Vagina (tissue), 2 donors: ENCODE data around the gene STK24. TPM values are rescaled to one million over a fixed set of nuclear protein-coding genes. Genes with fewer than 3 reads are reported as not detected.

Experiments used
- DNase-seq, 2 donors: peaks; one replicate each; pipeline ENCODE4 v3.0.0-alpha.2; 2017; ENCODE audit errors: extremely low spot score in 2 of 2
- H3K27ac ChIP-seq: fragments of 200-600 bp; sonication (generic); one replicate; pipeline ENCODE4 v1.5.1; 2019
- H3K27me3 ChIP-seq: fragments of 200-600 bp; sonication (generic); one replicate; pipeline ENCODE4 v1.5.1; 2019
- H3K36me3 ChIP-seq, 2 donors: fragments of 200-600 bp; sonication (generic); one replicate each; pipeline ENCODE4 v1.5.1; 2017 to 2019
- H3K4me1 ChIP-seq: fragments of 200-600 bp; sonication (generic); one replicate; pipeline ENCODE4 v1.5.1; 2019
- H3K4me3 ChIP-seq, 2 donors: fragments of 200-600 bp; sonication (generic); 1 replicate in 1 of 2; 2 replicates in 1 of 2; pipeline ENCODE4 v1.5.1; 2016 to 2019
- H3K9me3 ChIP-seq: fragments of 200-600 bp; sonication (generic); one replicate; pipeline ENCODE4 v1.5.1; 2019
- POLR2A ChIP-seq, 2 donors: fragments of 450-650 bp; IDR thresholded peaks; one replicate each; pipeline ENCODE4 v1.6.1; 2017; ENCODE audit warnings: antibody characterized with exemption in 2 of 2, mild to moderate bottlenecking in 2 of 2, moderate library complexity in 2 of 2
- POLR2AphosphoS5 ChIP-seq, 2 donors: sonication (generic); formaldehyde crosslinking; IDR thresholded peaks; one replicate each; pipeline ENCODE4 v1.9.0; 2017; ENCODE audit warnings: antibody characterized with exemption in 2 of 2, mild to moderate bottlenecking in 2 of 2, low read depth in 1 of 2; ENCODE audit not compliant: insufficient read depth in 1 of 2
- intact Hi-C: fragments of 100-400 bp; cut with DNase I; formaldehyde crosslinking; loops from one replicate; pipeline ENCODE4 v1.15.1; 2023
- total RNA-seq: library from RNA; depleted of rRNA; stranded (reverse); fragments of >200 nt; gene quantifications from one replicate; pipeline ENCODE4 v1.2.3, GENCODE V29; 2016
- TF ChIP-seq, protein P1 (sequence below), 3 experiments: fragments of 450-650 bp in 2 of 3; fragments of 200-600 bp in 1 of 3; sonication (generic) in 1 of 3; IDR thresholded peaks; one replicate each; pipeline ENCODE4 v1.5.1; 2017 to 2019; ENCODE audit warnings: antibody characterized with exemption in 3 of 3, mild to moderate bottlenecking in 2 of 3, moderate library complexity in 2 of 3

STK24 gene
- total RNA-seq, 1 donor from 2014 or later: 82.5 TPM

DNA sequence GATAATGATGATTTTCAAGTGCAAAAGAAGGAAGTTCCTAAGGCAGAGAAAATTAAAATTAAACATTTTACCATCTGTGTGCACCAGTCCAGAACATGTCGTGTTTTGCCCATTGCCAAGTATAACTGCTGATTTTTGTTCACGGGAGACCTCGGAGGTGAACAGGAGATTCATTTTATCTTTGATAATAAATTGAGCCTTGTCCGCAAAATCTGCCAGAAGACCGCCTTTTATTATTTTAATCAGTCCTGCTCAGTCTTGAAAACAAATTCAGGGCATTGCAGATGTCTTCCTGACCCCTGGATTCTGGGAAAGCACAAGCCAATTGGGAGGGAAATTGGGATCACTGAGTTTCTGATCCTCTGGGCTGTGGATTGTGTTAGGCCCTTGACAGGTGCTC lies 165.9 kb downstream of the STK24 start:
- DNase-seq: no peak
- Histone ChIP-seq H3K9me3 (no peaks in the 10 kb centered on the region), H3K27me3 (no peaks in the 10 kb centered on the region), H3K4me3 (no peak overlapping the region), H3K36me3 (no peaks in the 10 kb centered on the region), H3K27ac (no peak overlapping the region), H3K4me1 (no peaks in the 10 kb centered on the region)
- intact Hi-C loops: no loop called here
- no peak for TF ChIP-seq POLR2AphosphoS5 (IDR thresholded peaks at IDR 0.05; ENCODE audit: insufficient read depth in 1 of 2, low read depth in 1 of 2)
- TF ChIP-seq, protein P1, sequence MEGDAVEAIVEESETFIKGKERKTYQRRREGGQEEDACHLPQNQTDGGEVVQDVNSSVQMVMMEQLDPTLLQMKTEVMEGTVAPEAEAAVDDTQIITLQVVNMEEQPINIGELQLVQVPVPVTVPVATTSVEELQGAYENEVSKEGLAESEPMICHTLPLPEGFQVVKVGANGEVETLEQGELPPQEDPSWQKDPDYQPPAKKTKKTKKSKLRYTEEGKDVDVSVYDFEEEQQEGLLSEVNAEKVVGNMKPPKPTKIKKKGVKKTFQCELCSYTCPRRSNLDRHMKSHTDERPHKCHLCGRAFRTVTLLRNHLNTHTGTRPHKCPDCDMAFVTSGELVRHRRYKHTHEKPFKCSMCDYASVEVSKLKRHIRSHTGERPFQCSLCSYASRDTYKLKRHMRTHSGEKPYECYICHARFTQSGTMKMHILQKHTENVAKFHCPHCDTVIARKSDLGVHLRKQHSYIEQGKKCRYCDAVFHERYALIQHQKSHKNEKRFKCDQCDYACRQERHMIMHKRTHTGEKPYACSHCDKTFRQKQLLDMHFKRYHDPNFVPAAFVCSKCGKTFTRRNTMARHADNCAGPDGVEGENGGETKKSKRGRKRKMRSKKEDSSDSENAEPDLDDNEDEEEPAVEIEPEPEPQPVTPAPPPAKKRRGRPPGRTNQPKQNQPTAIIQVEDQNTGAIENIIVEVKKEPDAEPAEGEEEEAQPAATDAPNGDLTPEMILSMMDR (IDR thresholded peaks at IDR 0.05): no peak
- no peak for TF ChIP-seq POLR2A (IDR thresholded peaks at IDR 0.05)

DNA sequence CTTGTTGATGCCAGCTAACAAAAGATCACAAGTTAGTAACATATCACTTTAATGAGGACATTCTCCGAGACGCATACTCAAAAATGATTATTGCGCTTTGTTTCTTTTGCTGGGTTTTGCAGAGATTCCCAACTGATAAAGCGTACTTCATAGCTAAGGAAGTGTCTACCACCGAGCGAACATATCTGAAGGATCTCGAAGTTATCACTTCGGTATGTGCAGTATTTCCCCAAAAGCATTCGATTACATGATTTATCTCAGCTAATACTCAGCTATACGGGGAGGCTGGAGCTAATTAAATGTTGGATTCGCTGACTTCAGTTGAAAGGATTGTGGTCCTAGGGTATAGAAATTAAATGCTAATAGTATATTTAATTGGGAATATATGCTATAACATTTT lies 166.3 kb downstream of the STK24 start:
- no peak for DNase-seq
- no peak for TF ChIP-seq POLR2A (IDR thresholded peaks at IDR 0.05)
- TF ChIP-seq, protein P1 (IDR thresholded peaks at IDR 0.05): no peak
- no peak for TF ChIP-seq POLR2AphosphoS5 (IDR thresholded peaks at IDR 0.05; ENCODE audit: insufficient read depth in 1 of 2, low read depth in 1 of 2)
- intact Hi-C loops: no loop called here
- Histone ChIP-seq H3K4me1 (no peaks in the 10 kb centered on the region), H3K9me3 (no peaks in the 10 kb centered on the region), H3K36me3 (no peaks in the 10 kb centered on the region), H3K27me3 (no peaks in the 10 kb centered on the region), H3K27ac (no peak overlapping the region), H3K4me3 (no peak overlapping the region)

DNA sequence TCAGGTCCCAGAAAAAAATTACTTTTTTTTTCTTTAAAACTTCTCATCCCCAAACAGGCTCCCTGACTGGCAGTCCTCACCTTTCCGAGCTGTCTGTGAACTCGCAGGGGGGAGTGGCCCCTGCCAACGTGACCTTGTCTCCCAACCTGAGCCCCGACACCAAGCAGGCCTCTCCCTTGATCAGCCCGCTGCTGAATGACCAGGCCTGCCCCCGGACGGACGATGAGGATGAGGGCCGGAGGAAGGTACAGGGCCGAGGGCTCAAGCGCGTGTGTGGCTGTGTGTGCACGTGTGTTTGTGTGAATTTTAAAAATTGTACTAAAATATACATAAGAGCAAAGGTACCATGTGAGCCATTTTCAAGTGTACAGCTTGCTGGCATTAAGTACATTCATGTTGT lies 167.6 kb downstream of the STK24 start:
- H3K4me1 ChIP-seq: no peaks in the 10 kb centered on the region
- H3K27ac ChIP-seq: no peak overlapping the region
- no peaks in the 10 kb centered on the region for H3K36me3 ChIP-seq
- H3K27me3 ChIP-seq: no peaks in the 10 kb centered on the region
- TF ChIP-seq, protein P1 (IDR thresholded peaks at IDR 0.05): no peak
- no peak for TF ChIP-seq POLR2AphosphoS5 (IDR thresholded peaks at IDR 0.05; ENCODE audit: insufficient read depth in 1 of 2, low read depth in 1 of 2)
- intact Hi-C loops: no loop called here
- no peak for DNase-seq
- H3K4me3 ChIP-seq: no peak overlapping the region
- H3K9me3 ChIP-seq: no peaks in the 10 kb centered on the region

DNA sequence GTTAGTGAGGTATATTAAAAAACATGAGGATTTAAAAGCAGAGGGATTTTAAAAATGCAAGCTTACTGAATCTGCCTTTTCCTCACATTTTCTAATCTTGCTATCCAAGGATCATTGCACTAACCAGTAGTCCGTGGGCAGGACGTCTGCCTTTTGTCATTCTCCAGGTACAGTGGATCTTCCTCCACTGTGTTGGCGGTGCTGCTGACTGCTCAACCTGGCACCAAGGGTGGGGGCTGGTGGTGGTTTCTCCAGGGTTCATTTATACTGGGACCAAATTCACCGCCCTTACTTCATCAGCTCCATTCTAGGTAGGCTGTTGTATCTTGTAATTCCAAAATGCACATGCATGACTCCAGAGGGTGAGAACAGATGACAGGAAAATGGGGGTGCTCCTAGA lies 169.3 kb downstream of the STK24 start:
- Histone ChIP-seq H3K4me3 (no peak overlapping the region), H3K9me3 (no peaks in the 10 kb centered on the region), H3K27ac (no peak overlapping the region), H3K4me1 (no peaks in the 10 kb centered on the region), H3K27me3 (no peaks in the 10 kb centered on the region), H3K36me3 (no peaks in the 10 kb centered on the region)
- no peak for DNase-seq
- no peak for TF ChIP-seq POLR2AphosphoS5 (IDR thresholded peaks at IDR 0.05; ENCODE audit: insufficient read depth in 1 of 2, low read depth in 1 of 2)
- TF ChIP-seq POLR2A (IDR thresholded peaks at IDR 0.05): no peak
- TF ChIP-seq, protein P1 (IDR thresholded peaks at IDR 0.05): no peak
- intact Hi-C loops: no loop called here

DNA sequence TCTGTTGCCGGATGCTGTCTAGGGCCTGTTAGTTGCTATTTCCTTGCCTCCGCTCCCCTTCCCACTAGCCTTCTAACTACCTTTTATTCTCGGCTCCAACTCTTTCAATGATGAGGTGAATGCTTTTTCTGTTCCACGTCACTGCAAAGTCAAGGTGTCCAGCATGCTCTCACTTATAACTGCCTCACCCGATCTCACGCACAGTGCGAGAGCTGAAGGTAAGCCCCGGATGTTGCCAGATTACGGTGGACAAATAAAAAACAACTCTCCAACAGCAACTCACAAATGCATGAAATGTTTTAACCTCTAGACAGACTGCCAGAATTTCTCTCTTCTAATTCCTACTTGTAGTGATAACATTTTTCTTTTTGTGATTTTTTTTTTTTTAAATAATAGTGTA lies 169.9 kb downstream of the STK24 start:
- Histone ChIP-seq H3K9me3 (no peaks in the 10 kb centered on the region), H3K4me1 (no peaks in the 10 kb centered on the region), H3K36me3 (no peaks in the 10 kb centered on the region), H3K4me3 (no peak overlapping the region), H3K27me3 (no peaks in the 10 kb centered on the region), H3K27ac (no peak overlapping the region)
- intact Hi-C loops: no loop called here
- TF ChIP-seq POLR2AphosphoS5 (IDR thresholded peaks at IDR 0.05; ENCODE audit: insufficient read depth in 1 of 2, low read depth in 1 of 2) (no peak), POLR2A (IDR thresholded peaks at IDR 0.05) (no peak)
- TF ChIP-seq, protein P1 (IDR thresholded peaks at IDR 0.05): no peak
- DNase-seq: no peak
